ENCODE measurements around the gene TGIF2.
A peak's percentile ranks its signal among the peaks of the same experiment; 100 is the strongest.

Gene TGIF2

DNA sequence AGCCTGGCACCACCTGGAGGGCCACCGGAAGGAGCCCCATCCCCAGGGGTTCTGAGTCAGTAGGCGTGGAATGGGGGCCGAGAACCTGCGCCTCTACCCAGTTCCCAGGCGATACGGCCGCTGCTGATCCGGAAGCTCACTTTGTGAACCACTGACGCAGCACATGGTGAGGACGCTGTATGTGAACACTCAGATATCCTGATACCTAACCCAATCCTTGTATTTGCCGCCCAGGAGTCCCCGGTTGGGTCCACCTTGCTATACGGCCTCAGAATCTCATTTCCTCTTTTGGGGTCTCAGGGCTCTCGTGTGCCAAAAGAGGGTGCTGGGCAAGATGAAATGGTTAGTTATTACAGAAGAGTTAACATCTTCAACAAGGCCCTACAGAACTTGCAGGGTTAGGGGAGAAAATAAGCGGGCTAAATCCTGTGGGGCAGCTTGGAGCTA lies 31.6 kb downstream of the TGIF2 start:
- H3K9me2 ChIP-seq (replicated peaks; ENCODE audit: insufficient read depth, low read length), result no peaks in the 10 kb centered on the region
- peak overlapping the region; percentile 52 for H2AFZ ChIP-seq (ENCODE audit: low read depth, low read length, severe bottlenecking)
- peaks cover 12% of the 10 kb centered on the region; the same call in 1 of the 2 replicates for H4K20me1 ChIP-seq (ENCODE audit: low read depth, low read length)
- peak overlapping the region; percentile 97 for H3K9ac ChIP-seq (ENCODE audit: low read length)
- TF ChIP-seq, protein P1, sequence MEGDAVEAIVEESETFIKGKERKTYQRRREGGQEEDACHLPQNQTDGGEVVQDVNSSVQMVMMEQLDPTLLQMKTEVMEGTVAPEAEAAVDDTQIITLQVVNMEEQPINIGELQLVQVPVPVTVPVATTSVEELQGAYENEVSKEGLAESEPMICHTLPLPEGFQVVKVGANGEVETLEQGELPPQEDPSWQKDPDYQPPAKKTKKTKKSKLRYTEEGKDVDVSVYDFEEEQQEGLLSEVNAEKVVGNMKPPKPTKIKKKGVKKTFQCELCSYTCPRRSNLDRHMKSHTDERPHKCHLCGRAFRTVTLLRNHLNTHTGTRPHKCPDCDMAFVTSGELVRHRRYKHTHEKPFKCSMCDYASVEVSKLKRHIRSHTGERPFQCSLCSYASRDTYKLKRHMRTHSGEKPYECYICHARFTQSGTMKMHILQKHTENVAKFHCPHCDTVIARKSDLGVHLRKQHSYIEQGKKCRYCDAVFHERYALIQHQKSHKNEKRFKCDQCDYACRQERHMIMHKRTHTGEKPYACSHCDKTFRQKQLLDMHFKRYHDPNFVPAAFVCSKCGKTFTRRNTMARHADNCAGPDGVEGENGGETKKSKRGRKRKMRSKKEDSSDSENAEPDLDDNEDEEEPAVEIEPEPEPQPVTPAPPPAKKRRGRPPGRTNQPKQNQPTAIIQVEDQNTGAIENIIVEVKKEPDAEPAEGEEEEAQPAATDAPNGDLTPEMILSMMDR (IDR thresholded peaks at IDR 0.05; ENCODE audit: insufficient read depth, low read length, poor library complexity, severe bottlenecking), result no peak
- no peak for TF ChIP-seq EZH2phosphoT487 (conservative IDR thresholded peaks at IDR 0.05; ENCODE audit: low read length)
- H3K27ac ChIP-seq (ENCODE audit: low read depth, low read length), result peak overlapping the region; percentile 76
- H3K36me3 ChIP-seq (ENCODE audit: low read length), result peaks cover 3% of the 10 kb centered on the region; the same call in 1 of the 2 replicates
- H3K4me2 ChIP-seq (ENCODE audit: low read depth, low read length, poor library complexity, severe bottlenecking), result peak overlapping the region; percentile 60
- peak overlapping the region; percentile 38 for H3K4me3 ChIP-seq (ENCODE audit: insufficient read depth, low read length, poor library complexity, severe bottlenecking)
- H3K79me2 ChIP-seq (ENCODE audit: insufficient read depth, low read length), result peaks cover 30% of the 10 kb centered on the region
- H3K27me3 ChIP-seq (ENCODE audit: low read length), result no peaks in the 10 kb centered on the region
- H3F3A ChIP-seq (ENCODE audit: insufficient read depth), result peaks cover 19% of the 10 kb centered on the region
- no peaks in the 10 kb centered on the region for H3K9me3 ChIP-seq (ENCODE audit: insufficient read depth, low read length)

DNA sequence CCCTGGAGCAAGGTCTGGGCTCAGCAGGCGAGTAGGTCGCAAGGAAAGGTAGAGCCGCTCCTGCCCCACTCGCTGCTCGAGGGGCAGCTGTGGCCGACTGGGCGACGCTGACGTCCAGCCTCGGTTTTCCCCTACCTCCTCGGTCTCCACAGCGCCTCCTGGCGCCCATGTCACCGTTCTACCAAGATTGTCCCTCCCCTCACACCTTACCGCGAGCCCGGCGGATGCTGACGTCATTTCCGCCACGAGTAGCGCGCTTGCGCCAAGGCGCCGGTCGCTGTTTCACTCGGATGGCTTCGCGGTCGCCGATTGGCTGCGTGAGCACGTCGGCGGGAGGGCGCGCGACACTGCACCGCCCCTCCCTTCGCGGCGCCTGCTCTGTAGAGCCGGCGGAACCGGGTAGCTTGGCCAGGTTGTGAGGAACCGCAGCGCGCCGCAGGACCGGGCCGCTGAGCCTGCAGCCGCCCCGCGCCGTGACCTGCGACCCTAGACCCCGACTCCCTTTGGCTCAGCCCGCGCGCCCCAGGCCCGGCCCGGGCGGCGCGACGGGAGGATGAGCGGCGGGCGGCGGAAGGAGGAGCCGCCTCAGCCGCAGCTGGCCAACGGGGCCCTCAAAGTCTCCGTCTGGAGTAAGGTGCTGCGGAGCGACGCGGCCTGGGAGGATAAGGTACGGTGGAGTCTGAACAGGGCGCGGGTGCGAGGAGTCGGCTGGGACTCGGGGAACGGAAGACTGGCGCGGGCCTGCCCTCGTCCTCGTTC lies 32.2 kb downstream of the TGIF2 start, which contains the start of gene RAB5IF:
TSS of gene RAB5IF (plus strand) at position 381 of the 759 bp plus-strand sequence. CDS start at position 554, 173 bp downstream.
- H3K4me3 ChIP-seq (ENCODE audit: insufficient read depth, low read length, poor library complexity, severe bottlenecking), result peak within 1 kb of the TSS; percentile 90
- no peaks in the 10 kb centered on the region for H3K9me3 ChIP-seq (ENCODE audit: insufficient read depth, low read length)

DNA sequence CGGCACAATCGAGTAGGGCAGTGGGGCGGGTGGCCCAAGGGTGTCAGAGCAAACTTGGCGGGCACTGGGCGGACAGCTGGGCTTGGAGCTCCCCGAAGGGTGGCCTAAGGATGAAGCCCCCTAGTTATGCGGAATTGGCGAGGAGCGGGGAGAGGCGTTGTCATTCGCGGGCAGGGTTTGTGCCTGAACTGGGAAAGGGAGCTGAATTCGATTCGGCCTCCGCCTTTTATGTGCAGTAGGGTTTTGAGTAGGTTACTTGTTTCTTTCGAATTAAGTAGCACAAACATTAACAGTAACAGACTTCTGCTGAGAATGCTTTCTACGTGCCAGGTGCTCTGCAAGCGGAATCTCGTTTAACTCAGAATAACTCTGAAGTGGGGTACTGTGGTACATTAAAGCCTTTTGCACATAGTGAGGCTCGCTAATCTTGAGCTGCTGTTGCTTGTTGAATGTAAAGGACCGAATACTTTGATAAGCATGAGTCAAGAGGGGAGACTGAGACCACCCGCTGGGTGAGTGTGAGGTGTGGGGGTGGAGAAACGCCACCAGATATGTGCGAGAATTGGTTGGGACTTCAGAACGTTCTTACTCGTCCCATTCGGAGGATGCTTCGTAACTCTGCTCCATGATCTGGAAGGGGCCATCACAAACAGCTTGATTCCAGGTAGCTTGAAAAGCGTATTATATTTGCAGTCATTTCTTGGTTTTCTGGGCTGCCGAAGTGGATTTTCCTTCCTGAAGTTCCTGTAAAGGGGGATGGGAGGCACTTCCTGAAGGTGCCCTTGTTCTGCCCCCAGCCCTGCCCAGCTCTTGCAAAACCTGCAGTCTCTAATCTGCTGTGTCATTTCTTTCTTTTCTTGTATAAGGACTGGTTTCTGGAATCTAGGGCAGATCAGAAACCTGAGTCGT lies 33.0 kb downstream of the TGIF2 start:
- no peaks in the 10 kb centered on the region for H3K9me3 ChIP-seq (ENCODE audit: insufficient read depth, low read length)
- peak overlapping the region; percentile 97 for H3K9ac ChIP-seq (ENCODE audit: low read length)
- peaks cover 16% of the 10 kb centered on the region for H3F3A ChIP-seq (ENCODE audit: insufficient read depth)
- H3K27me3 ChIP-seq (ENCODE audit: low read length), result no peaks in the 10 kb centered on the region
- peak overlapping the region; percentile 65 for H3K27ac ChIP-seq (ENCODE audit: low read depth, low read length)
- no peaks in the 10 kb centered on the region for H3K9me2 ChIP-seq (replicated peaks; ENCODE audit: insufficient read depth, low read length)
- peaks cover 30% of the 10 kb centered on the region for H3K79me2 ChIP-seq (ENCODE audit: insufficient read depth, low read length)
- peak overlapping the region; percentile 23 for H2AFZ ChIP-seq (ENCODE audit: low read depth, low read length, severe bottlenecking)
- H4K20me1 ChIP-seq (ENCODE audit: low read depth, low read length), result peaks cover 12% of the 10 kb centered on the region; the same call in 1 of the 2 replicates
- H3K36me3 ChIP-seq (ENCODE audit: low read length), result peaks cover 6% of the 10 kb centered on the region; the same call in 1 of the 2 replicates
- H3K4me2 ChIP-seq (ENCODE audit: low read depth, low read length, poor library complexity, severe bottlenecking), result peak overlapping the region; percentile 92
- H3K4me3 ChIP-seq (ENCODE audit: insufficient read depth, low read length, poor library complexity, severe bottlenecking), result peak overlapping the region; percentile 90
- TF ChIP-seq EZH2phosphoT487 (conservative IDR thresholded peaks at IDR 0.05; ENCODE audit: low read length), result no peak
- TF ChIP-seq, protein P1 (IDR thresholded peaks at IDR 0.05; ENCODE audit: insufficient read depth, low read length, poor library complexity, severe bottlenecking), result no peak

More for the DNA sequence above, 32.2 kb downstream of the TGIF2 start, which contains the start of gene RAB5IF:
- peak within 1 kb of the TSS; percentile 52 for H2AFZ ChIP-seq (ENCODE audit: low read depth, low read length, severe bottlenecking)
- H3K27me3 ChIP-seq (ENCODE audit: low read length), result no peaks in the 10 kb centered on the region
- H3K9ac ChIP-seq (ENCODE audit: low read length), result peak within 1 kb of the TSS; percentile 97
- H3K79me2 ChIP-seq (ENCODE audit: insufficient read depth, low read length), result peaks cover 30% of the 10 kb centered on the region
- peaks cover 12% of the 10 kb centered on the region; the same call in 1 of the 2 replicates for H4K20me1 ChIP-seq (ENCODE audit: low read depth, low read length)
- TF ChIP-seq EZH2phosphoT487 (conservative IDR thresholded peaks at IDR 0.05; ENCODE audit: low read length), result no peak
- TF ChIP-seq, protein P1 (IDR thresholded peaks at IDR 0.05; ENCODE audit: insufficient read depth, low read length, poor library complexity, severe bottlenecking), result peak; percentile 70
- H3K36me3 ChIP-seq (ENCODE audit: low read length), result peaks cover 3% of the 10 kb centered on the region; the same call in 1 of the 2 replicates
- no peaks in the 10 kb centered on the region for H3K9me2 ChIP-seq (replicated peaks; ENCODE audit: insufficient read depth, low read length)
- H3F3A ChIP-seq (ENCODE audit: insufficient read depth), result peaks cover 16% of the 10 kb centered on the region
- H3K27ac ChIP-seq (ENCODE audit: low read depth, low read length), result peak within 1 kb of the TSS; percentile 76
- peak within 1 kb of the TSS; percentile 92 for H3K4me2 ChIP-seq (ENCODE audit: low read depth, low read length, poor library complexity, severe bottlenecking)

Measured in SU-DHL-6 (cell line).